Stimulated activated effector memory CD8-positive, alpha-beta T cell treated with anti-CD3 and anti-CD28 coated beads, Interleukin-12 subunit alpha, Interleukin-12 subunit beta, amount 100 ng/mL, for 72 hours (primary cell): ENCODE measurements around the gene GPC3.
"Not testable (repeated sequence)": the region's sequence is repeated elsewhere in the genome, so short reads cannot be mapped to it uniquely, and the experiment has no call there.

ENCODE experiments used
- ATAC-seq: fragments of 150-1000 bp; cut with Tn5 transposase; 2 replicates; pipeline ENCODE4 v1.10.0; 2021
- DNase-seq, 2 donors: peaks; one replicate each; pipeline ENCODE4 v3.0.0; 2021 to 2022; ENCODE audit warnings: low spot score in 2 of 2
- H3K27ac Mint-ChIP-seq: one replicate; pipeline ENCODE4 v1.8.0; 2022; ENCODE audit warnings: mild to moderate bottlenecking, mixed read lengths
- H3K36me3 Mint-ChIP-seq: one replicate; pipeline ENCODE4 v1.8.0; 2022; ENCODE audit warnings: mild to moderate bottlenecking, mixed read lengths
- H3K4me1 Mint-ChIP-seq: one replicate; pipeline ENCODE4 v1.8.0; 2022; ENCODE audit warnings: mixed read lengths
- H3K4me3 Mint-ChIP-seq: one replicate; pipeline ENCODE4 v1.8.0; 2022; ENCODE audit warnings: mild to moderate bottlenecking, mixed read lengths
- H3K9me3 Mint-ChIP-seq: one replicate; pipeline ENCODE4 v1.8.0; 2022; ENCODE audit warnings: mixed read lengths

The GPC3 gene

DNA sequence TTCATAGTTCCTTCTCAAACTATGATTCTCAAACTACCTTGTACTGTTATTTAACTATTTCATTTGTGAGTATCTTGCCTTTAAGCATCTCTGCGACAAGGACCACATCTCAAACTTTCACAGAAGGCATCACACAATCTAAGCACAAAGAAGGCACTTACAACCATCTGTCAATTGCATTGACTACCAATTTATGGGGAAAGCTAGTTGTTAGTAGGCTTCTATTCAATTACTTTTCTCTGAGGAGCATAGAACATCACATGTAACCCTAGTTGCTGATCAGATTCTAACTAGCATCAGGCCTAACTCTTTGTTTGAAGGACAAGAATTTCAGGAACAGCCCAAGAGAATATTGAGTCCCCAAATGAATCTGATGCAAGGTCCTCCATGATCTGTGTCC lies 74.9 kb downstream of the GPC3 start:
- Mint-ChIP-seq H3K4me3 (no peak overlapping the region), H3K4me1 (no peaks in the 10 kb centered on the region), H3K36me3 (no peaks in the 10 kb centered on the region), H3K9me3 (no peaks in the 10 kb centered on the region), H3K27ac (no peak overlapping the region)
- ATAC-seq (no peak), DNase-seq (no peak)

DNA sequence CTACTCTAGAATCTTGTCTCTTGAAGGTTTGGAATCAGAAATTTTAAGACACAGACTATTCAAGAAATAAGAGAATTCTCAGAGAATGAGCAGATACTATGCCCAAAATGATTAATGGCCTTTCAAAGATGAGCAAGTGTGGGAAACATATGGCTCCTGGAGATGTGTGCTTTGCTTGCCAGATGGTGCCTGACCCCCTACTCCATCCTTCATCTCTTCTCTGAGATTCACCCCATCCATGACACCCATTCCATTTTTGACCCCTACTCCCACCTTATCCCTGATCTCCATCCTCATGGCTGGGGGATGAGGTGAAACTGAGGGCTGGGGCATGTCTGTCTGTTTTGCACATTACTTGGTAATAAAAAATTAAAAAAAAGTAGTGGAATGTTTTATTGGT lies 75.5 kb downstream of the GPC3 start:
- H3K4me1 Mint-ChIP-seq, result no peaks in the 10 kb centered on the region

DNA sequence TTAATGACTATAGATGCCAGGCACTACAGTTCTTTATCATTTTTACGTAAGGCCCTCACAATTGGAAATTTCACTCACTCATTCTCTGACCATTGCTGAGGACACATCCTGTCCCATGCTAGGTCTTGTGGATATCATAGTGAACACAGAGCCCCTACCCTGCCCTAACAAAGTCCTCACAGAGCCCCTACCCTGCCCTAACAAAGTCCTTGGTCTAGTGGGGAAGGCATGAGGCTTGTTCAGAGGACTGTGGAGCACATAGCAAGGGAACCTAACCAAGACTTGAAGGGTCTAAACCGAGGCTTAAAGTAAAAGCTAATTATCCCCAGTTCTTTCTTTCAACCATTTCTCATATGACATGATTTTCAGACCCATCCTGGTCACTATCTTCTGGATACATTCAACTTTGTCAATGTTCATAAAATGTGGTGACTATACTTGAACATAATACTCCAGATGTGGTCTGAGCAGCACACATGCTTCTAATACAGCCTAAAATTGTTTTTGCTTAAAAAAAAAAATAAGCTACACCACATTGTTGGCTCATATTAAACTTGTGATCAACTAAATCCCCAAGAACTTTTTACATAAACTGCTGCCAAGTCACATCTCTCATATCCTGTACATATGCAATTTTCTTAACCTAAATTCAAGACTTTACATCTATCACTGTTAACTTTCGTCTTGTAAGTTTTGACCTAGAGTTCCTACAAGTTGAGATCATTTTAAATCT lies 77.0 kb downstream of the GPC3 start:
- H3K9me3 Mint-ChIP-seq, result no peaks in the 10 kb centered on the region
- ATAC-seq (no peak), DNase-seq (no peak)
- H3K27ac Mint-ChIP-seq, result no peak overlapping the region
- no peaks in the 10 kb centered on the region for H3K4me1 Mint-ChIP-seq
- no peaks in the 10 kb centered on the region for H3K36me3 Mint-ChIP-seq
- H3K4me3 Mint-ChIP-seq, result no peak overlapping the region

More for the DNA sequence above, 75.5 kb downstream of the GPC3 start:
- Mint-ChIP-seq H3K36me3 (no peaks in the 10 kb centered on the region), H3K9me3 (no peaks in the 10 kb centered on the region), H3K4me3 (no peak overlapping the region), H3K27ac (no peak overlapping the region)
- DNase-seq (no peak), ATAC-seq (no peak)

DNA sequence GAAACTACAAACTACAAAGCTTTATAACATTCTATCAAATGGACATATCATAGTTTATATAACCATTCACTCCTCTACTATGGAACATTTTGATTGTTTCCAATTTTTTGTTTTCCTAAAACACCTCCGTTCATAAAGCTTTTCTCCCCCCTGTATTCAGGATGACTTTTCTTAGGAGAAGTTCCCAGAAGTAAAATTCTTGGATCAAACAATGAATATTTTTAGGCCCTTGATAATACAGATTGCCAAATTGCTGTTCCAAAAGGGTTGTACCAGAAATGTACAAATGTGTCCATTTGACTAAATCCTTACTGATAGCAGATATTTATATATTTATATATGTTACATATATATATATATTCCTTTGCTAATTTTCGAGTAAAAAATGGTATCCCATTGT lies 77.8 kb downstream of the GPC3 start:
- no peaks in the 10 kb centered on the region for H3K9me3 Mint-ChIP-seq
- ATAC-seq (no peak), DNase-seq (no peak)
- H3K36me3 Mint-ChIP-seq, result no peaks in the 10 kb centered on the region
- H3K27ac Mint-ChIP-seq, result no peak overlapping the region
- no peaks in the 10 kb centered on the region for H3K4me1 Mint-ChIP-seq
- H3K4me3 Mint-ChIP-seq, result no peak overlapping the region

DNA sequence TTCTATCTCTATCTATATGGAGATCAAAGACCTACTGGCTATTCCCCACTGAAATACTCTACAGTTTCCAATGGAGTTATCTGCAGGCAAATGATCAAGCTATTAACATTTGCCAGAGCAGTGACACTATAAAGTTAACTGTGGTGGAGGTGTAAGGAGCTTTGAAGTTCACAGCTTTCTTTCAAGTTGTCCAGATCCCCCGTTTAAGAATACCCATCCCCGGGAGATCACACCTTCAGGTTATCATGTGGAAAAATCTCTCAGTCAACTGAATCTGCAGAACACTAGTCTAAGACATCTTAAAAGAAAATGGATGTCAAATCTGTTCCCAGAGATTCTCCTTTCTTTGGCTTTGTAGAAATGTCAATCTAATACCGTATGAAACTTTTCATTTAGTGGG lies 80.1 kb downstream of the GPC3 start:
- Mint-ChIP-seq H3K27ac (no peak overlapping the region), H3K36me3 (no peaks in the 10 kb centered on the region), H3K4me3 (no peak overlapping the region), H3K9me3 (no peaks in the 10 kb centered on the region), H3K4me1 (no peaks in the 10 kb centered on the region)
- DNase-seq (no peak), ATAC-seq (no peak)

DNA sequence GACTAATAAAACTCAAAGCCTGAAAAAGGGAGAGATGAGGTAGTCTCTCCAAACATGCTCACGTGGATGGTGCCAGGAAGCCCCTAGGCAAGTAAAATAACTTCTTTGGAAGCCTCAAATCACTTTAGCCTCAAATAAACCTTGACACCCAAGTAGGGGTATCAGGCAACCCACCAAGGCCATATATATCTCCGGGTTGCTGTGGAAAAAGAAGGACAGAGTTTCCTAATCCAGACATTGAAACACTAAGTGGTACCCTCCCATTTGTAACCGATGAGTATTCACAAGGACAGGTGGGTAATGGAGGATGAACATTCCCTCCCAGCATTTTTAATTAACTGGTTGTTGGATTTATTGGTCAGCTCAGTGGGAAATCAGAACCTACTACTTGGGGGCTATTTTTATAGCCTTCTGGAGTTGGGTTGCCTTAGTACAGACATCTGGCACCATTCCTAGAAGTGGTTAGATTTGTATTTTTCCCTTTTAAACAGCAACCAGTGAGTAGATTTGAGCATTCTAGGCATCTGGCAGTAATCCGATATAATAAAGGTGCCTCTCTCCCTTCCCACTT lies 87.7 kb downstream of the GPC3 start:
- H3K4me3 Mint-ChIP-seq, result no peak overlapping the region
- no peak overlapping the region for H3K27ac Mint-ChIP-seq
- no peaks in the 10 kb centered on the region for H3K36me3 Mint-ChIP-seq
- no peaks in the 10 kb centered on the region for H3K4me1 Mint-ChIP-seq
- ATAC-seq, result no peak
- no peaks in the 10 kb centered on the region for H3K9me3 Mint-ChIP-seq
- DNase-seq, result no peak

DNA sequence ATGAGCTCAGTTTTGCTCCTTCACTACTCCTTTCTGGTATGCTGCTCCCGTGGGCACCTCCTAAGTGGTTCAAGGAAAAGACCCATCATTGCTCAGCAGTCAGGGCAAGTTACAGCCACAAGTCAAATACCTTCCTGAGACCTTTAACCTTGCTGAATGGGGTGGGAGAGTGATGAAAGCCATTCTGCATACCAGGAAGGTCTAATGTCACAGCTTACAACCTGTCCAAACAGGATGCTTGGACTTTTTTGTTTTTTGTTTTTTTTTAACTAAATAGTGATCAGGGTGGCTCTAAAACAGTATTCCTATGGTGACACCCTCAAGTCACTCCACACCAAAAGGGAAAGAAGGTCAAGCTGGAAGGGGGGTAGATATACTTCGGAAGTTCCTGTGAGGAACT lies 93.1 kb downstream of the GPC3 start:
- H3K27ac Mint-ChIP-seq, result no peak overlapping the region
- H3K9me3 Mint-ChIP-seq, result no peaks in the 10 kb centered on the region
- DNase-seq (no peak), ATAC-seq (no peak)
- H3K4me3 Mint-ChIP-seq, result no peak overlapping the region
- no peaks in the 10 kb centered on the region for H3K36me3 Mint-ChIP-seq
- H3K4me1 Mint-ChIP-seq, result no peaks in the 10 kb centered on the region

DNA sequence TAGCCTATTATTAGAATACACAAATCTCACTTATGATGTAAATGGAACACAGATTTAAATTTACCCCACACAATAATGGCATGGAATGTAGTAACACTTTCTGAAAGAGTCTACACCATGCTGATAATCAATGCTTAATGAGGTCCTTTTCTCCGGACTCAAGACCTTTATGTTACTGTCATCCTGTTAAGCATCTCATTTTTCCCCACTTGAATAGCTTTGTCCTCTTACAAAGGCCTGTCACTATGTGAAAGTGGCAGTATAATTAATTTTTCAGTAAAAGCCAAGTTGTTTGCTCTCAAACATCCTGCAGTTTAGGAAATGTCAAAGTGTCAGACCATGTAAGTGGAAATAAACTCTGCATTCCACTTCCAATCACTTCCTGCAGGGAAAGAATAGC lies 96.4 kb downstream of the GPC3 start:
- ATAC-seq (no peak), DNase-seq (no peak)
- no peaks in the 10 kb centered on the region for H3K9me3 Mint-ChIP-seq
- no peak overlapping the region for H3K4me3 Mint-ChIP-seq
- no peaks in the 10 kb centered on the region for H3K4me1 Mint-ChIP-seq
- no peak overlapping the region for H3K27ac Mint-ChIP-seq
- H3K36me3 Mint-ChIP-seq, result no peaks in the 10 kb centered on the region

DNA sequence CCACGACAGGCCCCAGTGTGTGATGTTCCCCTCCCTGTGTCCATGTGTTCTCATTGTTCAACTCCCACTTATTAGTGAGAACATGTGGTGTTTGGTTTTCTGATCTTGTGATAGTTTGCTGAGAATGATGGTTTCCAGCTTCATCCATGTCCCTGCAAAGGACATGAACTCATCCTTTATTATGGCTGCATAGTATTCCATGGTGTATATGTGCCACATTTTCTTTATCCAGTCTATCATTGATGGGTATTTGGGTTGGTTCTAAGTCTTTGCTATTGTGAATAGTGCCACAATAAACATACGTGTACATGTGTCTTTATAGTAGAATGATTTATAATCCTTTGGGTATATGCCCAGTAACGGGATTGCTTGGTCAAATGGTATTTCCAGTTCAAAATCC lies 97.3 kb downstream of the GPC3 start:
- DNase-seq, H3K36me3 Mint-ChIP-seq, H3K9me3 Mint-ChIP-seq, H3K27ac Mint-ChIP-seq, H3K4me3 Mint-ChIP-seq, H3K4me1 Mint-ChIP-seq, ATAC-seq: not testable (repeated sequence)

DNA sequence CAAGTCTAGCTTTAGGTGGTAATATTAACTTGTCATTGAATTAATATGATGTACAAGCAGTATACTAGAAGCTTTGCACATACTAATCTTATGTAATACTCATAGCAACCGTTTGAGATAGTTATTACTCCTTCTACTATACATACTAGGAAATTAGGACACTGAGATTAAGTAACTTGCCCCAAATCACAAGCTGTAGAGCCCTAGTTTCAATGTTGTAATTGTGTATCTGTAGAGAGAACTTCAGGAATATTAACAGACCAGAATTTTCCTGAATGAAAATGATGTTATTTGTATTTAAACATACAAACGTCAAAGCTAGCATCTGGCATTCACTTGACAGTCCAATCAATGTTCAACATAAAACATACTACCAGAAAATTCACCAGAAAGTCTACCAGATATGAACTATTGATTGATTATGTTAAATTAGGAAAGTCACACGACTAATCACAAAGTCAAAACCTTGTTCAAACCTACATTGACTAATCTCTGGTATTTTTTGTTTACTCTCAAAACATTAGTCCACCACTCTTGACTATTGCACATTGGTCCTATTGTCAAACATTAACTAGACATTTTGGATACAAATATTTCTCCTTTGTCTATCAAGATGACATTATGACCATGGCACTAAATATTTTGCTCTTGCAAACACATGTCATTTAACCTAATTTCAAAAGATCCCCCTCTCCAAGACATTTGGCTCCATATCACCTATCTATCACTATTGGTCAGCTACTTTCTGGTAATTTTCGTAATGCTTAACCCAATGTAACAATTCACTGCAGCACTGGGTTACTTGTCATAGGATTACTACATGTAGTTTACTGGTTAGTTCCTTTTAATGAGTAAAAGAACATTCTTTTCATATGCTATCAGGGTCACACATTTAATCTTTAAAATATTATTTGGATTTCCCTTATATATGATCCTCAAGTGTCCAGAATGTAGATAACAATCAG lies 100.7 kb downstream of the GPC3 start:
- DNase-seq, result no peak
- no peaks in the 10 kb centered on the region for H3K9me3 Mint-ChIP-seq
- ATAC-seq, result no peak
- no peak overlapping the region for H3K4me3 Mint-ChIP-seq
- H3K36me3 Mint-ChIP-seq, result no peaks in the 10 kb centered on the region
- no peaks in the 10 kb centered on the region for H3K4me1 Mint-ChIP-seq
- H3K27ac Mint-ChIP-seq, result no peak overlapping the region

DNA sequence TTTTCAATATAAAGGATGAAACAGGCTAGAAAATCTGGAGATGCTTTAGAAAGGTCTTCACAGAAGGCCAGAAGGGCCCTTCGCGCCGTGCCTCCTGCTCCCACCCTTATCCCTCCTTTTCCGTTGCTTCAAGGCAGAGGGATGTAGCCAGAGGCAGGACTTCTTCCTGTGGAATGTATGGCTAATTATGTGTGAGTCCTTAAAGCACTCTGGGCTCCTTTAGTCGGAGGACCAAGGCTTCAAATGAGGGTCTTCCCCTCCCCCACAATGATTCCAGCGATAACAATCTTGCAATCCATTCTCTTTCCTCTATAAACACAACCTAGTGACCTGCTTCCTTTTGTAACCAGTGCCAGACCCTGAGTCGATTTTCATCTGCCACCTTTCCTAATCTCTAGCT lies 103.5 kb downstream of the GPC3 start:
- no peak overlapping the region for H3K4me3 Mint-ChIP-seq
- no peak overlapping the region for H3K27ac Mint-ChIP-seq
- H3K9me3 Mint-ChIP-seq, result no peaks in the 10 kb centered on the region
- ATAC-seq (no peak), DNase-seq (no peak)
- no peaks in the 10 kb centered on the region for H3K36me3 Mint-ChIP-seq
- H3K4me1 Mint-ChIP-seq, result no peaks in the 10 kb centered on the region

DNA sequence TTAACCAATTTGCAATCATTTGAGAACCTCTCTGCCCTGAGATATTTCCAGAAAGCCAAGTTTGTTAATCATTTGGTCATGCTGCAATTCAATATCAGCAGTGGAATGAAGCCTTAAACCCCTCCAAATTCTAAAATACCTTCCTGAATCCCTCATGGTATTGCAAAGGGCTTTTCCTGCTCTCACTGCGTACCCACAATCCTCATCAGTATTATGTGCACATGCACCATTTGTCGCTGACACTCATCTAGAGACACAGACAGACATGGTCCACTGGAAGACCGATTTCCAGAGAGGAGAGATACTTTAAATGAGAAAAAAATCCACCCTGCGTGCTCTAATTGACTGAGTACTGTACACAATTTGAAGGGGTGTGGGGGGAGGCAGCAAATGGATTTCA lies 104.4 kb downstream of the GPC3 start:
- ATAC-seq (no peak), DNase-seq (no peak)
- Mint-ChIP-seq H3K4me1 (no peaks in the 10 kb centered on the region), H3K4me3 (no peak overlapping the region), H3K27ac (no peak overlapping the region), H3K36me3 (no peaks in the 10 kb centered on the region), H3K9me3 (no peaks in the 10 kb centered on the region)

DNA sequence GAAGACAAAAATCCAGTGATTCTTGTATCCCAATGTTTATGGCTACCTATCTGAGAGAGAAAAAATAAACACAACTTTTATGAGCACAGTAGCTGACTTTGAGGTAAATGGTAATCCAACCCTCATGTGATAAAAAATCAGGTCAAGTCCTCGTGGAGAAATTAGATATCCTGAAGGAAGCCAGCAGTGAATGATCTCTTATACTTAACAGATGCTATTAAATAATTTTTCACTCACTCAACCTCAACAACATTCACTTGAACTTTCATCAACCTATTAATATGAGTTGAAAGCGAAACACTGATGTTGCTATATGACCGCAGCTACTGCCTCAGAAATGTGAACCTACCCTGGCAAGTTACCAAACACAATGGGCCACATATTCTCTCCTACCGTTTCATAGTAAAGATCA lies 105.4 kb downstream of the GPC3 start:
- Mint-ChIP-seq H3K27ac (no peak overlapping the region), H3K4me1 (no peaks in the 10 kb centered on the region), H3K9me3 (no peaks in the 10 kb centered on the region), H3K4me3 (no peak overlapping the region), H3K36me3 (no peaks in the 10 kb centered on the region)
- no peak for DNase-seq
- no peak for ATAC-seq

DNA sequence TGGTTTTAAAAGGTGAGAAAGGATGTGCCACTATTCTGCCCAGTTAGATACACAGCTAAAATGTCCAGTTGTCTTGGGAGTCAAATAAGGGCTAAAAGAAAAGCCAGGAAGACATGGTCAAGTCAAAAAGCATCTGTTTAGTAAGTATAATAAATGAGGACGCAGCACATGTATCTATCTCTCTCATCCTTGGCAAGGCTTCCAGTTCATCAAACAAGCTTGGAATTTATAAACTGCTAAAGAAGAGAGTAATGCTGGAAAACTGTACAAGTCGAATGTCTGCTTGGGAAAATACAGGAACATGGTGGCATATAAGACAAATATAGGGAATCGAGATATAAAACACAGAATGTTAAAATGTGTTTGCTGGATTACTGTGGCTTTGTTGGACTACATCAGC lies 106.7 kb downstream of the GPC3 start:
- ATAC-seq (no peak), DNase-seq (no peak)
- H3K36me3 Mint-ChIP-seq, result no peaks in the 10 kb centered on the region
- H3K4me3 Mint-ChIP-seq, result no peak overlapping the region
- no peaks in the 10 kb centered on the region for H3K9me3 Mint-ChIP-seq
- H3K4me1 Mint-ChIP-seq, result no peaks in the 10 kb centered on the region
- no peak overlapping the region for H3K27ac Mint-ChIP-seq

DNA sequence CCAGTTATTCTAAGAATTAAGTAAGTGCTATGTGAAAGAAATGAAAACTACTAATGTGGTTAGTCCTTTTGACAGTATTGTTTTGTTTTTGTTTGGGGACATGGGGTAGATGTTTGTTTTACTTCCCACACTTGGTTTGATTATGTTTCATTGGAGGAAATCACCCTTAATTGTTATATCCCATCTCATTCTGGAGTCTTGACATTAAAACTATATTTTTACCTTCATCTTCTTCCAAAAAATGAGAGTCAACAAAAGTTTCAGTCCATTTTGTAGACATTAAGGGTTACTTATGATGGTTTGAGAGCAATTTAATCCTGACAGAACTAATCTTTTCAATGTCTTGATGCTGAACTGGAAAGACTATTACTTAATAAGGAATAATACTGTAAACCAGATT lies 108.7 kb downstream of the GPC3 start:
- Mint-ChIP-seq H3K36me3 (no peaks in the 10 kb centered on the region), H3K4me1 (no peaks in the 10 kb centered on the region), H3K27ac (no peak overlapping the region), H3K9me3 (no peaks in the 10 kb centered on the region), H3K4me3 (no peak overlapping the region)
- no peak for DNase-seq
- ATAC-seq, result no peak

DNA sequence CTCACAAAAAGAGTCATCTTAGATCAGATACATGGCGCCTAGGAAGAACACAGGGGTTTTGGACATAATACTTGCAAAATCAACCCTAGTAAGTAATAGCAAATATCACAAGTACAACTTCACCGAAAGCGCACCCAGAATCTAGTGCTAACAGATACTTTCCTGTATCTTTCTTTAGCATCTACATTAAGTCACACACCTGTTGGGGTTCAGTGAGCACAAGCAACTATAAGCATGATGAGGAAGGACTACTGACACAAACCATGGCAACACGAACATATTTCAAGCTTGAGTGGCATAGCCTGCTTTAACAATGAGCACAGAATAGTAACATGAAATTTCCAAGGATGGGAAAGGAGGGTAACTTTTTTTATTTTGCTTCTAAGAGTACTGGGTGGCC lies 116.1 kb downstream of the GPC3 start:
- DNase-seq, result no peak
- ATAC-seq, result no peak
- no peak overlapping the region for H3K4me3 Mint-ChIP-seq
- no peak overlapping the region for H3K27ac Mint-ChIP-seq
- H3K36me3 Mint-ChIP-seq, result no peaks in the 10 kb centered on the region
- no peaks in the 10 kb centered on the region for H3K9me3 Mint-ChIP-seq
- H3K4me1 Mint-ChIP-seq, result no peaks in the 10 kb centered on the region
